GM12878 (cell line): Measurements from ENCODE around the gene SHROOM2.

ENCODE experiments used
- BMI1 ChIP-seq: fragments of 450-650 bp; IDR thresholded peaks from 2 replicates; pipeline ENCODE4 v1.6.1; 2016; ENCODE audit warnings: mild to moderate bottlenecking, moderate library complexity, borderline replicate concordance
- CHD2 ChIP-seq: IDR thresholded peaks from 2 replicates; pipeline ENCODE4 v1.6.1; 2011; ENCODE audit warnings: low read depth, low read length, improper control_type of control experiment, borderline replicate concordance
- EZH2 ChIP-seq: IDR thresholded peaks from 2 replicates; pipeline ENCODE4 v1.6.1; 2012; ENCODE audit warnings: low read depth, mild to moderate bottlenecking, control low read depth, inconsistent platforms, low read length, borderline replicate concordance; ENCODE audit not compliant: control insufficient read depth
- HDAC2 ChIP-seq: fragments of 200-600 bp; sonication (generic); IDR thresholded peaks from 2 replicates; pipeline ENCODE4 v1.6.1; 2017
- HDGF ChIP-seq: fragments of 450-650 bp; IDR thresholded peaks from 2 replicates; pipeline ENCODE4 v1.6.1; 2016; ENCODE audit warnings: antibody characterized with exemption
- KDM1A ChIP-seq: fragments of 200-600 bp; sonication (generic); IDR thresholded peaks from 2 replicates; pipeline ENCODE4 v1.6.1; 2016; ENCODE audit warnings: borderline replicate concordance
- NRF1 ChIP-seq: conservative IDR thresholded peaks from 2 replicates; pipeline ENCODE4 v1.6.1; 2011; ENCODE audit warnings: mild to moderate bottlenecking, low read depth, low read length, improper control_type of control experiment
- POLR2A ChIP-seq: IDR thresholded peaks from 2 replicates; pipeline ENCODE4 v1.6.1; 2011; ENCODE audit warnings: low read depth, mild to moderate bottlenecking, low read length
- RFX5 ChIP-seq: IDR thresholded peaks from 2 replicates; pipeline ENCODE4 v1.6.1; 2011; ENCODE audit warnings: low read depth, low read length, improper control_type of control experiment
- SIN3A ChIP-seq: IDR thresholded peaks from 2 replicates; pipeline ENCODE4 v1.6.1; 2012; ENCODE audit warnings: low read depth, low read length, improper control_type of control experiment
- SMC3 ChIP-seq: IDR thresholded peaks from 2 replicates; pipeline ENCODE4 v1.6.1; 2011; ENCODE audit warnings: low read length, improper control_type of control experiment, borderline replicate concordance
- TAF1 ChIP-seq: IDR thresholded peaks from 2 replicates; pipeline ENCODE4 v1.6.1; 2011; ENCODE audit warnings: mild to moderate bottlenecking, low read depth, low read length, borderline replicate concordance
- TARDBP ChIP-seq: IDR thresholded peaks from 2 replicates; pipeline ENCODE4 v1.6.1; 2016; ENCODE audit warnings: borderline replicate concordance
- TF ChIP-seq, protein P1 (sequence below), 3 experiments: IDR thresholded peaks in 2 of 3; conservative IDR thresholded peaks in 1 of 3; 2 replicates each; pipeline ENCODE4 v1.5.1; 2011; ENCODE audit warnings: low read depth in 3 of 3, low read length in 3 of 3, mild to moderate bottlenecking in 3 of 3, control low read depth in 2 of 3, moderate library complexity in 2 of 3, inconsistent platforms in 1 of 3, mixed read lengths in 1 of 3; ENCODE audit not compliant: control insufficient read depth in 2 of 3, insufficient read depth in 1 of 3; ENCODE audit errors: extremely low read depth in 1 of 3

- TF ChIP-seq POLR2A = no peak
- TF ChIP-seq, protein P1, sequence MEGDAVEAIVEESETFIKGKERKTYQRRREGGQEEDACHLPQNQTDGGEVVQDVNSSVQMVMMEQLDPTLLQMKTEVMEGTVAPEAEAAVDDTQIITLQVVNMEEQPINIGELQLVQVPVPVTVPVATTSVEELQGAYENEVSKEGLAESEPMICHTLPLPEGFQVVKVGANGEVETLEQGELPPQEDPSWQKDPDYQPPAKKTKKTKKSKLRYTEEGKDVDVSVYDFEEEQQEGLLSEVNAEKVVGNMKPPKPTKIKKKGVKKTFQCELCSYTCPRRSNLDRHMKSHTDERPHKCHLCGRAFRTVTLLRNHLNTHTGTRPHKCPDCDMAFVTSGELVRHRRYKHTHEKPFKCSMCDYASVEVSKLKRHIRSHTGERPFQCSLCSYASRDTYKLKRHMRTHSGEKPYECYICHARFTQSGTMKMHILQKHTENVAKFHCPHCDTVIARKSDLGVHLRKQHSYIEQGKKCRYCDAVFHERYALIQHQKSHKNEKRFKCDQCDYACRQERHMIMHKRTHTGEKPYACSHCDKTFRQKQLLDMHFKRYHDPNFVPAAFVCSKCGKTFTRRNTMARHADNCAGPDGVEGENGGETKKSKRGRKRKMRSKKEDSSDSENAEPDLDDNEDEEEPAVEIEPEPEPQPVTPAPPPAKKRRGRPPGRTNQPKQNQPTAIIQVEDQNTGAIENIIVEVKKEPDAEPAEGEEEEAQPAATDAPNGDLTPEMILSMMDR (IDR thresholded peaks at IDR 0.05 in 2 of 3, conservative IDR thresholded peaks at IDR 0.05 in 1 of 3; ENCODE audit: control insufficient read depth in 2 of 3, extremely low read depth in 1 of 3, insufficient read depth in 1 of 3, low read depth in 3 of 3, low read length in 3 of 3) = no peak
- no peak for TF ChIP-seq BMI1
- no peak for TF ChIP-seq CHD2
- no peak for TF ChIP-seq HDGF
- TF ChIP-seq TAF1 = no peak
- no peak for TF ChIP-seq EZH2
- no peak for TF ChIP-seq SIN3A
- TF ChIP-seq RFX5 = no peak
- TF ChIP-seq KDM1A = no peak
- TF ChIP-seq TARDBP = no peak
- no peak for TF ChIP-seq NRF1
- no peak for TF ChIP-seq HDAC2
- no peak for TF ChIP-seq SMC3
Measured at GRCh38 chrX:9977635-9978034, 191.4 kb downstream of the SHROOM2 start.
